Lower leg skin (tissue), 3 donors: Measurements from ENCODE around the gene ZSWIM6.

Experiments used
- POLR2A ChIP-seq, 2 donors: fragments of 450-650 bp; IDR thresholded peaks; one replicate each; pipeline ENCODE4 v1.6.1; 2016 to 2017; ENCODE audit warnings: antibody characterized with exemption in 2 of 2, mild to moderate bottlenecking in 1 of 2, moderate library complexity in 1 of 2
- TF ChIP-seq, protein P1 (sequence below), 3 donors: fragments of 450-650 bp; IDR thresholded peaks; one replicate each; pipeline ENCODE4 v1.5.1; 2016; ENCODE audit warnings: antibody characterized with exemption in 3 of 3, mild to moderate bottlenecking in 3 of 3, moderate library complexity in 2 of 3

- TF ChIP-seq, protein P1, sequence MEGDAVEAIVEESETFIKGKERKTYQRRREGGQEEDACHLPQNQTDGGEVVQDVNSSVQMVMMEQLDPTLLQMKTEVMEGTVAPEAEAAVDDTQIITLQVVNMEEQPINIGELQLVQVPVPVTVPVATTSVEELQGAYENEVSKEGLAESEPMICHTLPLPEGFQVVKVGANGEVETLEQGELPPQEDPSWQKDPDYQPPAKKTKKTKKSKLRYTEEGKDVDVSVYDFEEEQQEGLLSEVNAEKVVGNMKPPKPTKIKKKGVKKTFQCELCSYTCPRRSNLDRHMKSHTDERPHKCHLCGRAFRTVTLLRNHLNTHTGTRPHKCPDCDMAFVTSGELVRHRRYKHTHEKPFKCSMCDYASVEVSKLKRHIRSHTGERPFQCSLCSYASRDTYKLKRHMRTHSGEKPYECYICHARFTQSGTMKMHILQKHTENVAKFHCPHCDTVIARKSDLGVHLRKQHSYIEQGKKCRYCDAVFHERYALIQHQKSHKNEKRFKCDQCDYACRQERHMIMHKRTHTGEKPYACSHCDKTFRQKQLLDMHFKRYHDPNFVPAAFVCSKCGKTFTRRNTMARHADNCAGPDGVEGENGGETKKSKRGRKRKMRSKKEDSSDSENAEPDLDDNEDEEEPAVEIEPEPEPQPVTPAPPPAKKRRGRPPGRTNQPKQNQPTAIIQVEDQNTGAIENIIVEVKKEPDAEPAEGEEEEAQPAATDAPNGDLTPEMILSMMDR (IDR thresholded peaks at IDR 0.05), result no peak
- no peak for TF ChIP-seq POLR2A (IDR thresholded peaks at IDR 0.05)
Measured at GRCh38 chr5:61329550-61330128, 2.4 kb upstream of the ZSWIM6 start.
